GM19372 (cell line): ENCODE data around the gene SEMA4G.
"Not testable (repeated sequence)": the region's sequence is repeated elsewhere in the genome, so short reads cannot be mapped to it uniquely, and the experiment has no call there.

Experiments used
- ATAC-seq: cut with Tn5 transposase; IDR thresholded peaks from one replicate; pipeline ENCODE4 v1.9.1; 2021; ENCODE audit warnings: mild to moderate bottlenecking, low read depth, moderate library complexity; ENCODE audit not compliant: unreplicated experiment

SEMA4G gene

DNA sequence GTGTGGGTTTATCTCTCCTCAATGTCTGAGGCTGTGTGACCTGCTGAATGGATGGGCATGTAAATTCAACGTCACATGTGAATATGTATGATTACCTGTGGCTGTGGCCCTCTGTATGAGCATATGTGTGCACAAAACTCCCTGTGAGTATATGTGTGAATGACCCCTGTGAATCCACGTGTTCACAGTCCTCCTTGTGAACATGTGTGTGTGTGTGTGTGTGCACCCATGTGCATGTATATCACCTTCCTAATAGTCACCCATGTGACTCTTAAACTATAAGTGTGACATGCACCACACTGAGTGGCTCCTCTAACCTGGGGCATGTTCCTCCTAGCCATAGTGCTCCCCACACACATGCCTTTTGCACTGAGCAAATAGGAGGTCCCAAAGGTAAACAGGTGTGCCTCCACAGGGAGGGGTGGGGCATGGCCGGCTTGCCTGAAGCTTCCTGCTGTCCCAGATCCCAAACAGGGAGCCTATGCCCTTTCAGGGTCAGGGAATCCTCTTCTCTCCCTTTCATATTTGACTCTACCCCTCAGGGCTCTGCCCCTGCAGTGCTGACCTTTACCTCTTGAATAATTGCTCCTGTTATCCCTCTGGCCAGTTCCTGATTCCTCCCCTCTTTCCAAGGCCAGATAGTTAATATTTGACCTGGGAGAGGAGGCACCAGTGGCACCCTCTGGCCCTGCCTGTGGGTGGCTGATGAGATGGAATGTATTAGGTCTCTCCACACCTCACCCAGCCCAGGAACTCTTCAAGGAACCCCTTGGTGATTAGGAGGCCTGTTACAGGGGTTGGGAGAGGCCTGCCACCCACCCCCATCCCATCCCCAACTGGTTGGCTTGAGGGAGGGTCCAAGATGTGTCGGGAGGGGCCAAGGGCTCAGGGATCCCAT is 1.9 kb downstream of the SEMA4G start:
- no peak for ATAC-seq

GRCh38 chr10:100972115-100972903 is 3.0 kb downstream of the SEMA4G start:
- ATAC-seq = no peak

DNA sequence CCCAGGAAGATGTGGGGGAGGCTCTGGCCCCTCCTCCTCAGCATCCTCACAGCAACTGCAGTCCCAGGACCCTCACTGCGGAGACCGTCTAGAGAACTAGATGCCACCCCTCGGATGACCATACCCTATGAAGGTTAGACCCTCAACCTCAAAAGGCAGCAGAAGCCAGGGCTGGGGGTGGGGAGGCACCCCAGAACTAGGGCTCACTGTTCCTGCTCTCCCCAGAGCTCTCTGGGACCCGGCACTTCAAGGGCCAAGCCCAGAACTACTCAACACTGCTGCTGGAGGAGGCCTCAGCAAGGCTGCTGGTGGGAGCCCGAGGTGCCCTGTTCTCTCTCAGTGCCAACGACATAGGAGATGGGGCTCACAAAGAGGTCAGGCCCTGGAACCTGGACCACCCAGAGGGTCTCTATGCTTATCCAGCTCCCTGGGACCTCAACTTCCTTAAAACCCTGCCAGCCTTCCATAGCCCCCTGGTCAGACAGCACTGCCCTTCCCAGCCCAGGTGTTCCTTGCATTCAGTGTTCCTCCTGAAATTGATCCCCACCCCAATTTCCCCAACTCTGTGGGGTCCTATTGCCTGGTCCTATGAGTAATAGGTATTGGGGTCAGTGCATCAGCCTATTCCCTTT is 3.7 kb downstream of the SEMA4G start:
- no peak for ATAC-seq

DNA sequence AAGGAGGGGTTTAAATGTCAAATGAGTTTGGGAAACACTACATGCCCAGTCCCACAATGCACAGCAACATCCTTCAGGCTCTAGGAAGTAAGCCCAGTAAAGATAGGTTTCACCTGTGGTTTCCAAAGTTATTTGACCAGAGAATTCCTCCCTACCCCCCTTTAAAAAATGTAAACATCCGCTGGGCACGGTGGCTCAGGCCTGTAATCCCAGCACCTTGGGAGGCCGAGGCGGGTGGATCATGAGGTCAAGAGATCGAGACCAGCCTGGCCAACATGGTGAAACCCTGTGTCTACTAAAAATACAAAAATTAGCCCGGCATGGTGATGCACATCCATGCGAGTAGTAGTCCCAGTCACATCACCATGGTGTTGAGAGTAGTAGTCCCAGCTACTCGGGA is 6.1 kb downstream of the SEMA4G start:
- ATAC-seq = not testable (repeated sequence)

DNA sequence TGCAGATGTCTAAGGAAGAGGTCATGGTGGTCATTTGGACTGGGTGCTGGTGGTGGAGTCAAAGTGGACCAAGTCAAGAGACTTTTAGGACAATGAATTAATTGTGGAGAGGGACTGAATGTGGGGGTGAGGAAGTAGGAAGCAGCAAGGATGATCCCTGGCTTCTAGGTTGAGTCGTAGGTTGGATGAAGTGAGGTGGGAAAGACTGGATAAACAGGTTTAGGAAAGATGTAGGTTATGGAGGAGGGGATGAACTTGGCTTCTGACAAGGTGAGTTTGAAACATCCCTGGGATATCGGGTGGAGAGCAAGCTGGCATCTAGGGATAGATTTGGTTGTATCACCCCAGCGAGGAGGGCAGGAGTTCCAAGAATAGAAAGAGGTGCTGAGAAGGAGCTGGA is 7.6 kb downstream of the SEMA4G start:
- ATAC-seq = no peak

DNA sequence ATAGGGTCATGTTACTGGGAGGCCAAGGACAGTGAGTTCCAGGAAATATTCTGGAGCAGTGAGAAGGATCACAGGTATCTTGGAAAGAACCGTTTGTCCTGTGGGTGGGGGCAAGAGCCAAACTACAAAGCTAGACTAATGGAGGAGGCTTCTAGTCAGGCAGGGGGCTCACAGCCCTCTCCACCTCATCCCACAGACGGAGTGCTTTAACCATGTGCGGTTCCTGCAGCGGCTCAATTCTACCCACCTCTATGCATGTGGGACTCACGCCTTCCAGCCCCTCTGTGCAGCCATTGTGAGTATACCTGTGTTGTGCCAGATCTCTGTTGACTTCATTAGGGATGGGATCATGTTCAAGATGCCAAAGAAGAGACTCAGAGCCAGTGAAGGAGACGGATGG is 8.1 kb downstream of the SEMA4G start:
- ATAC-seq = no peak

GRCh38 chr10:100978121-100978900 is 9.0 kb downstream of the SEMA4G start:
- no peak for ATAC-seq

- no peak for ATAC-seq
Measured at GRCh38 chr10:100978901-100979195, 9.5 kb downstream of the SEMA4G start.

DNA sequence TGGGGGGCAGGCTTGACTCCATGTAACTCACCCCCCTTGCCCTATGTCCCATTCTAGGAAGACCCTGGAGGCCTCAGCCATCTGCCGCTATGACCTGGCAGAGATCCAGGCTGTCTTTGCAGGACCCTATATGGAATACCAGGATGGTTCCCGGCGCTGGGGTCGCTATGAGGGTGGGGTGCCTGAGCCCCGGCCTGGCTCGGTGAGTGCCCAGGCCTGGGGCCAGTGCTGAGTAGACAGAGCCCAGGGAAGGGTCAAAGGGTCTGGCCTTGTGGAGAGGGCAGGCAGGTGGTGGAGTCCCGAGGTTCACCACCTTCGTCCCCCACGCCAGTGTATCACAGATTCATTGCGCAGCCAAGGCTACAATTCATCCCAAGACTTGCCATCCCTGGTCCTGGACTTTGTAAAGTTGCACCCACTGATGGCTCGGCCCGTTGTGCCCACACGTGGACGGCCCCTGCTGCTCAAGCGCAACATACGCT is 10.5 kb downstream of the SEMA4G start:
- no peak for ATAC-seq

GRCh38 chr10:100980311-100980710 is 11.0 kb downstream of the SEMA4G start:
- no peak for ATAC-seq

DNA sequence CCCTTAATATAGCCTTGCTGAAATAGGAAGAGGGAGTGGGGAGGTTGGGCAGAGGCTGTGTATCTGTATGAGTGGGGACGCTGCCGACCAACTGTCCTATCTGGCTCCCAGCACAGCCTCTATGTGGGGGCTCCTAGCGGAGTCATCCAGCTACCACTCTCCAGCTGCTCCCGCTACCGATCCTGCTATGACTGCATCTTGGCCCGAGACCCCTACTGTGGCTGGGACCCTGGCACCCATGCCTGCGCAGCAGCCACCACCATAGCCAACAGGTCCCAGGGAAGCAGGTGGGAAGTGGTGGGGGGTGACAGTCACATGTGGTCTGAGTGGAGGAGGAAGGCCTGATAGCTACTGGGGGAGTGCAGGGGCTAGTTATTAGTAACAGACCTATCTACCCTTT is 11.4 kb downstream of the SEMA4G start:
- ATAC-seq = no peak

DNA sequence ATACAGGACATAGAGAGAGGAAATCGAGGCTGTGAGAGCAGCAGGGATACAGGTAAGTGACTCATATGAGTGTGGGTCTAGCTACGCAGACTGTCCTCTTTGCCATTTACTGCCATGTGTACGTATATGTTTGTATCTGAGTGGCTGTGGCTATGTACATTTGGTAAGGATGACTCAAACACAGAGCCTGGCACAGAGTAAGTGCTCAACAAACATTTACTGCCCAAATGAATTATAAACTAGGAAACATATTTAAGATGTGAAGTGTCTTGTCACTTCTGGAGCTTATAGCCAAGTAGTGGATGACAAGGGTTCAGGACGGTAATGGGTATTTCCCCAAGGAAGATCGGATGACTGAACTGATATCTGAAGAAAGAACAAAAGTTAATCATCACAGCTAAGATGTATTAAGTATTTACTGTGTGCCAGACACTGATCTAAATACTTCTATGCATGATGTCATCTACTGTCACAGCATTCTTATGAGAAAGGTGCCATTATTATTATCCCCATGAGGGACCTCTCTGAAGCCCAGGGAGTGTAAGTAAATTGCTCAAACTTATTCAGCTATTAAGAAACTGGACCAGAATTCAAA is 12.0 kb downstream of the SEMA4G start:
- ATAC-seq = no peak

GRCh38 chr10:100982916-100983830 is 13.9 kb downstream of the SEMA4G start:
- ATAC-seq = no peak

DNA sequence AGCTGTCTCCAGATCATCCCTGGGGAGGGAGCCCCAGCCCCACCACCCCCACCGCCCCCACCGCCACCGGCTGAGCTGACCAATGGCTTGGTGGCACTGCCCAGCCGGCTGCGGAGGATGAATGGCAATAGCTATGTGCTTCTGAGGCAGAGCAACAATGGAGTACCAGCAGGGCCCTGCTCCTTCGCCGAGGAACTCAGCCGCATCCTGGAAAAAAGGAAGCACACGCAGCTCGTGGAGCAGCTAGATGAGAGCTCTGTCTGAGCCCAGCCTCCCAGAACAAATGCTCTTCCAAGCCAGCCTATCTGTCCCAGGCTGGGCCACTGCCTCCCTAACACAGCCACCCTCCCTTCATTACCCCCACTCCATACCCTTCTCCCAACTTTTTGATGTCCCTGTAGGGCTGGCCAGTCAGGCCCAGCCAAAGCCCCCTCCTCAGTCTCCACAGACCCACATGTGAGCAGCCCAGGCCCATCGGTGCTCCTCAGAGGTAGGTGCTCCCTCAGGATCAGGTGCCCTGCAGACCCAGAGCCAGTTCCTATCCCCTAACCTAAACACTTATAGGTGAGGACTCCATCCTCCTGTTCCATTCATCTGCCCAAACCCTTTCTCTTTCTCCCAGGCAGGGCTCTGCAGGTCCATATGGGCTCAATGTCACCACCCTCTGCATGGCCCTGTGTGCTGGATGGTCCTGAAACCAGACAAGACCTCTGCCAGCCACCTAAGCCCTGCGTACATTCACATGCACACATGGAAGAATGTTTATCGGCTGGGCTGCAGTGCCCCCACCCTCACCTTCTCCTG is 14.8 kb downstream of the SEMA4G start:
- ATAC-seq = no peak

DNA sequence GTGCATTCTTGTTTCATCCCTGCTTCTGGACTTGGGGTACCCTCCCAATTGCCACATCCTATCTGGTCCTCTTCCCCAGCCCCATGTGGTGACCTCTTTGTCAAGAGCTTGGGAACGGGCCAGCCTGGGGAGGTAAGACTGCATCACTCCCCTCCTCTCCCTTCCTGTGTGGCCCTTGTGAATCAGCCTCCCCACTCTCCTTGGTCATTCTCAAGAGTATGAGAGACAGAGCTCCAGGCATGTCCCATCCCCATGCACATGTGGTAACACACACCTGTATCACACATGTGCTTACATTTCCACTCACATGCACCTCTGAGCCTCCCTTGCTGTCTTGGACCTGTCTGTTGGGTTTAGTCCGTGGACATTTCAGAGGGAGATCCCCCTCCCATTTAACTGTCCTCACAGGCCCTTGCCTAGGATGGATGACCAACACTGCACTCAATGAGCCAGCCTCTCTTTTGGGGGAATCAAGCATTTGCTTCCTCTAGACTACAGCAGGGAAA is 15.4 kb downstream of the SEMA4G start:
- no peak for ATAC-seq

GRCh38 chr10:100985336-100985735 is 16.0 kb downstream of the SEMA4G start:
- ATAC-seq = no peak

DNA sequence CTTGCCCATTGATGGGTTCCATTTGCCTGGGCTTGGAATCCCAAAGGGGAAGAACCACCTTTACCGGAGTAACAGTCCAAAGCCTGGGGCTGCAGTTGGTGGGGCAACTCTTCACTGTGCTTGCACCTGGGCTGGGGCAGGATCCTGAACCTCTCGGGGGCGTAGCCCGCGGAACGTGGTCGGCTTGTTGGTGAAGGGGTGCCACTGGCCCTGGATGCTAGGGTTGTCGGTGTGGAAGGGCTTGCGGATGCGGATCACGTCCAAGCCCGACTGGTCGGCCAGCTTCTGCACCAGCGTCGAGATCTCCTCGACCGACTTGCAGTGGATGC is 17.3 kb downstream of the SEMA4G start:
- no peak for ATAC-seq

DNA sequence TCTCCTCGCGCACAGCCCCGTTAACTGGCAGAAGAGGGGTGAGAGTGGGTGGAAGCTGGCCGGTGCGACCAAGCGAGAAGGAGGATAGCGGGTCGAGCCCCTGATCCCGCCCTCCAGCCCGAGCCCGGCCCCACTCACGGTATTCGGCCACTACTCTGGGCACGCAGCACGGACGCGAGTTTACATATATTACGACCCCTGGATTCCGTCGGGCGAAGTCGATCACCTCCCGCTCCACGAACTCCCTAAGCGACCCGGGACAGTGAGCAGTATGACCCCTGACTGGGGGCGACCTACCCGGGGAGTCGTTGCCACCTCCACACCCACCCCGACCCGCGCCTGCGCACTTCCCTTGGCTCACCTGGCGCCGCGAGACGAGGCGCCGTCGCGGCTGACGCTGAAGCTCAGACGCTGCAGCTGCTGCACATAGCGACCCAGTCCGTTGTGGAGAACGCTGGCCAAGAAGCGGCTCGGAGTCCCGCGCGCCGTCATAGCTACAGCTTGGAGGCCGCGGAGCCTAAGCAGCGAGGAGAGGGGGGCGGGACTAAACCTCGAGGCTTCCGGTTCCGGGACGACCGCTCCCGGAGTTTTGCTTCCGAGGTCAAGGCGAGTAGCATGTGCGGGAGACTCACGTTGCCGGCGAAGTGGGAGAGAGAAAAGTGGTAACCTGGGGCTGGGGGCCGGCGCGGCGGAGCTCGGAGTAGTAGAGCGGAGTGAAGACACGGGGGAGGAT is 17.8 kb downstream of the SEMA4G start, which contains the start of the genes MRPL43 and TWNK:
TSS of gene MRPL43 (minus strand) at position 546 of the 733 bp plus-strand sequence. CDS start at position 492, 54 bp downstream.
TSS of gene TWNK (plus strand) at position 592 of the 733 bp plus-strand sequence. CDS start 668 bp downstream, outside the sequence.
- ATAC-seq = peak; percentile 80
